Lower leg skin (tissue), 4 donors: ENCODE results near the gene SNX15. TPM values are rescaled to one million over a fixed set of nuclear protein-coding genes. Genes with fewer than 3 reads are reported as not detected.
"Not testable (repeated sequence)": the region's sequence is repeated elsewhere in the genome, so short reads cannot be mapped to it uniquely, and the experiment has no call there.

Experiments used
- DNase-seq, 2 donors: peaks; one replicate each; pipeline ENCODE4 v3.0.0-alpha.2; 2019; ENCODE audit warnings: low spot score in 2 of 2
- H3K4me3 ChIP-seq: fragments of 200-600 bp; sonication (generic); 2 replicates; pipeline ENCODE4 v1.5.1; 2017; ENCODE audit warnings: mild to moderate bottlenecking, low read depth; ENCODE audit not compliant: poor library complexity, severe bottlenecking
- POLR2A ChIP-seq, 2 donors: fragments of 450-650 bp; IDR thresholded peaks; one replicate each; pipeline ENCODE4 v1.6.1; 2016 to 2017; ENCODE audit warnings: antibody characterized with exemption in 2 of 2, mild to moderate bottlenecking in 1 of 2, moderate library complexity in 1 of 2
- WGBS, 2 donors: methylation state at CpG; one replicate each; pipeline ENCODE4 v1.1.5; 2018; 5-methylcytosine and 5-hydroxymethylcytosine counted together
- intact Hi-C: fragments of 100-400 bp; cut with DNase I; formaldehyde crosslinking; loops from one replicate; pipeline ENCODE4 v1.15.0; 2023; ENCODE audit warnings: low total_unique reads
- total RNA-seq, 4 donors: library from RNA; depleted of rRNA; stranded (reverse); fragments of >200 nt; gene quantifications; one replicate each; pipeline ENCODE4 v1.1.0, GENCODE V29; 2016
- TF ChIP-seq, protein P1 (sequence below), 3 donors: fragments of 450-650 bp; IDR thresholded peaks; one replicate each; pipeline ENCODE4 v1.5.1; 2016; ENCODE audit warnings: antibody characterized with exemption in 3 of 3, mild to moderate bottlenecking in 3 of 3, moderate library complexity in 2 of 3

The SNX15 gene
- total RNA-seq, 4 donors from 2014 or later = 16.9 to 48.0 (median 22.7) TPM

DNA sequence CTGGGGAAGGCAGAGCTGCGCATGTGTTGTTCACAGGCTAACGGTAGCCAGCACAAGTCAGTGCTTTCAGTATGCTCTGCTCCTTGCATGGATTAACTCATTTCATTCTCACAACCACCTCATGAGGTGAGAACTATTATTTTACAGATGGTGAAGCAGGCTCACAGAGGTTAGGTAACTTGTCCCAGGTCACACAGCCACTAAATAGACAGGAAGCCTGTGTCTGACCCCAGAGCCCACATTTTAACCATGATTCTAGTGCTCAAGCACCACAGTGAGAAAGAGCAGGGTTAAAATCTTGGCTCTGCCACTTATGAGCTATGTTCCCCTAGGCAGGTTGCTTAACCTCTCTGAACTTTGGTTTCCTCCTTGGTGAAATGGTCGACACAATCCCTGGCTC is 6.2 kb upstream of the SNX15 start:
- no peak for DNase-seq
- TF ChIP-seq, protein P1, sequence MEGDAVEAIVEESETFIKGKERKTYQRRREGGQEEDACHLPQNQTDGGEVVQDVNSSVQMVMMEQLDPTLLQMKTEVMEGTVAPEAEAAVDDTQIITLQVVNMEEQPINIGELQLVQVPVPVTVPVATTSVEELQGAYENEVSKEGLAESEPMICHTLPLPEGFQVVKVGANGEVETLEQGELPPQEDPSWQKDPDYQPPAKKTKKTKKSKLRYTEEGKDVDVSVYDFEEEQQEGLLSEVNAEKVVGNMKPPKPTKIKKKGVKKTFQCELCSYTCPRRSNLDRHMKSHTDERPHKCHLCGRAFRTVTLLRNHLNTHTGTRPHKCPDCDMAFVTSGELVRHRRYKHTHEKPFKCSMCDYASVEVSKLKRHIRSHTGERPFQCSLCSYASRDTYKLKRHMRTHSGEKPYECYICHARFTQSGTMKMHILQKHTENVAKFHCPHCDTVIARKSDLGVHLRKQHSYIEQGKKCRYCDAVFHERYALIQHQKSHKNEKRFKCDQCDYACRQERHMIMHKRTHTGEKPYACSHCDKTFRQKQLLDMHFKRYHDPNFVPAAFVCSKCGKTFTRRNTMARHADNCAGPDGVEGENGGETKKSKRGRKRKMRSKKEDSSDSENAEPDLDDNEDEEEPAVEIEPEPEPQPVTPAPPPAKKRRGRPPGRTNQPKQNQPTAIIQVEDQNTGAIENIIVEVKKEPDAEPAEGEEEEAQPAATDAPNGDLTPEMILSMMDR (IDR thresholded peaks at IDR 0.05) = no peak
- TF ChIP-seq POLR2A (IDR thresholded peaks at IDR 0.05) = no peak
- intact Hi-C loops = no loop called here

DNA sequence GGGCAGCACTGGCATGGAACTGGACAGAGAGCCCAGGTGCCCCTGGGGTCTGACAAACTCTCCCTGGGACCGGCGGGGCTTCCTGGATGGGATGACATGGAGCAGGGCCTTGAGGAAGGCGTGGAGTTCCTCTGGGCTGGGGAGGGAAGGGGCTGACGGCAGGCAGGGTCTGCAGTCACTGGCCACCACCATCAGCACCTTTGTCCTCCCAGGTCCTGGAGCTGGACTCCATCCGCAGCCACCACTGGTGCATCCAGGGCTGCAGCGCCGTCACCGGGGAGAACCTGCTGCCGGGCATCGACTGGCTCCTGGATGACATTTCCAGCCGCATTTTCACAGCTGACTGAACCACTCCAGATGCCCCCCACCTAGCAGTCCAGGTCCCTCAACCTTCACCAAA is 5.7 kb upstream of the SNX15 start:
- WGBS, 2 donors = 93 to 94% methylated on average over 11 of the region's 11 CpGs
- DNase-seq = no peak
- intact Hi-C loops = no loop called here
- H3K4me3 ChIP-seq = no peak overlapping the region
- TF ChIP-seq, protein P1 (IDR thresholded peaks at IDR 0.05) = no peak
- TF ChIP-seq POLR2A (IDR thresholded peaks at IDR 0.05) = no peak

More for the DNA sequence above, 6.2 kb upstream of the SNX15 start:
- H3K4me3 ChIP-seq = no peak overlapping the region
- WGBS, 2 donors = 81 to 83% methylated on average over 3 of the region's 3 CpGs

DNA sequence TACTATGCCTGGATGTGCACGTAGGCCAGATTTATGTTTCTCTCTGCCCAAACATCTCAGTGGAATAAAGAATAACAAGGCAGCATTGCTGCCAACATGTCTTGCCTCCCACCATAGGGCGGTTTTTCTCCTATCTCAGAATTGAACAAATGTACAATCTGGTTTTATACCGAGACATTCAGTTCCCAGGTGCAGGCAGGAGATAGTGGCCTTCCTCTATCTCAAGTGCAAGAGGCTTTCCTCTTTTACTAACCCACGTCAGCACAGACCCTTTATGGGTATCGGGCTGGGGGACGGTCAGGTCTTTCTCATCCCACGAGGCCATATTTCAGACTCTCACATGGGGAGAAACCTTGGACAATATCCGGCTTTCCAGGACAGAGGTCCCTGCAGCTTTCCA is 3.7 kb upstream of the SNX15 start:
- DNase-seq, intact Hi-C loops, H3K4me3 ChIP-seq: not testable (repeated sequence)
- WGBS, 2 donors = 80 to 84% methylated on average over 8 of the region's 8 CpGs

DNA sequence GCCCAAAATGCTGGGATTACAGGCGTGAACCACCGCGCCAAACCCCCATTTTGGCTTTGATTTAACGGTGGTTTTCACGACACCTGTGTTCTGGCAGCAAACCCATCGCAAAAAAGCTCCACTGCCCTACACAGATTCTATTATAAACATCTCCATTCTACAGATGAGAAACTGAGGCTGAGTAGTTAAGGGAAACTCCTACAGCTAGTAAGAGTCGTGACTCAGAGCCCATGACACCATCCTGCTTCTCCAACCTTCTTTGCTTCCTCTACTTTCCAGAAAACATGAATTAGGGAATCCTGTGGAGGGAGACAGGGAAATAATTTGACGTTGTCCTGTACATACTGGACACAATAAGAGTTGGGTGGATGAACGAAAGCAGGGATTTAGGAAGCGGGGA is 429 bp upstream of the SNX15 start:
- intact Hi-C loops = no loop called here
- no peak for DNase-seq
- WGBS, 2 donors = 48 to 53% methylated on average over 10 of the region's 10 CpGs
- H3K4me3 ChIP-seq = no peak overlapping the region
- TF ChIP-seq POLR2A (IDR thresholded peaks at IDR 0.05) = no peak
- TF ChIP-seq, protein P1 (IDR thresholded peaks at IDR 0.05) = no peak

DNA sequence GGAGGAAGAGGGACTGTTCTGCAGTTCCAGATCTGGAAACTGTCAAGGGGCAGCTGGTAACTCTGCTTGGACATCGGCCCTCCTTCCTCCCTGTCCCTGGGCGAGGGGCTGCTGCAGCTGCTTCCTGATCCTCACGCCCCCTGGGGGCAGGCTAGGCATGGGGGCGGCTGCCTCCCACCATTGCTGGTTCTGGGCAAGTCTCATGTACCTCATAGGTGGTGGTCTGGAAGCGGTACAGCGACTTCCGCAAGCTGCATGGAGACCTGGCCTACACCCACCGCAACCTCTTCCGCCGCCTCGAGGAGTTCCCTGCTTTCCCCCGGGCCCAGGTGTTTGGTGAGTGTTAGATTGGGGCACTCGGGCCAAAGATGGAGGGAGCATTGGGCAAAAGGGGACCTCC is 5.0 kb downstream of the SNX15 start:
- DNase-seq = no peak
- TF ChIP-seq POLR2A (IDR thresholded peaks at IDR 0.05) = no peak
- TF ChIP-seq, protein P1 (IDR thresholded peaks at IDR 0.05) = no peak
- no peak overlapping the region for H3K4me3 ChIP-seq
- WGBS, 2 donors = 90 to 94% methylated on average over 13 of the region's 13 CpGs
- intact Hi-C loops = no loop called here

DNA sequence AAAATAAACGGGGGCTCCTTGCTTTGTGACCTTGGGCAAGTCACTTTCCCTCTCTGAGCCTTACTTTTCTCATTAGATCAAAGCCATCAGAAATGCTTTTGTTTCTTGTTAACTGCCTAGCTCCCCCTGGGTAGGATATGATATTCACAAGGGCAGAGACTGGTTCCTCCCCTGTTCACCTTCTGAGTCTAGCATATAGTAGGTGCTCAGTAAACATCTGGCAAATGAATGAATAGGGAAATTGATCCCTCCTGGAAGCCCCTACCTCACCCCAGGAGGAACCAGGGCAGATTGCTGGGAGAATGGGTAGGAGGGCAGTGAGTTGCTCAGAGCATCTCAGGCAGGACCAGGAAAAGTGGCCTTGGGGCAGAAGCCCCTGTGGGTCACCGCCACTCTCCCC is 7.2 kb downstream of the SNX15 start:
- TF ChIP-seq POLR2A (IDR thresholded peaks at IDR 0.05) = no peak
- TF ChIP-seq, protein P1 (IDR thresholded peaks at IDR 0.05) = no peak
- intact Hi-C loops = no loop called here
- no peak for DNase-seq
- no peak overlapping the region for H3K4me3 ChIP-seq
- 95% methylated on average over 2 of the region's 2 CpGs for WGBS, 2 donors
